Measurements from ENCODE around the gene ANKS1A. TPM values are rescaled to one million over a fixed set of nuclear protein-coding genes. Genes with fewer than 3 reads are reported as not detected.

Gene ANKS1A
- total RNA-seq, 2 experiments from 2014 or later, result 6.0 to 6.7 TPM

DNA sequence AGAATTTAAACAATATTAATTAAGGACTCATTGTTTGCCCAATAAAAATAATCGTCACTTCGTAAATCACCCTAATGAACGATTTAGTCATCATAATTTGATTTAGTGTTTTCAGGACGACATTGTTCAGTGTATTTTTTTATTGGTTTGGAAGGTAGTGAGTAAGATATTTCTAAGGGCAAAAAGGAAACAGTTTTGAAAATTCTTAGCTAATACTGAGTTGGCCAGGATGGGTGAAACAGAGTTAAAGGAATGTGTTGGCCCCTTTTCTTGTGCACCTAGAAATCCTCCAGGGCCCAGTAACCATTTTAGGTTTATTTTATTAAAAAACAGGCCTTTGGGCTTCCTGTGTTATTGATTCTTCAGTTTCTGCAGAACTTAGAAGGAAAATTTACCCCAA lies 25.3 kb downstream of the ANKS1A start:
- intact Hi-C loops (cut with micrococcal nuclease), result no loop called here
- no peaks in the 10 kb centered on the region for H3K9me3 Mint-ChIP-seq
- ATAC-seq, result no peak
- ChIA-PET POLR2A (interaction anchor here (2.2 kb wide), 1 partner anchor 26 kb away, joined by 8 read pairs; the partner anchor contains the start of genes ANKS1A and TAF11), CTCF (no interaction called here)
- H3K4me3 Mint-ChIP-seq, result no peak overlapping the region
- no peak for DNase-seq
- TF ChIP-seq, protein P1, sequence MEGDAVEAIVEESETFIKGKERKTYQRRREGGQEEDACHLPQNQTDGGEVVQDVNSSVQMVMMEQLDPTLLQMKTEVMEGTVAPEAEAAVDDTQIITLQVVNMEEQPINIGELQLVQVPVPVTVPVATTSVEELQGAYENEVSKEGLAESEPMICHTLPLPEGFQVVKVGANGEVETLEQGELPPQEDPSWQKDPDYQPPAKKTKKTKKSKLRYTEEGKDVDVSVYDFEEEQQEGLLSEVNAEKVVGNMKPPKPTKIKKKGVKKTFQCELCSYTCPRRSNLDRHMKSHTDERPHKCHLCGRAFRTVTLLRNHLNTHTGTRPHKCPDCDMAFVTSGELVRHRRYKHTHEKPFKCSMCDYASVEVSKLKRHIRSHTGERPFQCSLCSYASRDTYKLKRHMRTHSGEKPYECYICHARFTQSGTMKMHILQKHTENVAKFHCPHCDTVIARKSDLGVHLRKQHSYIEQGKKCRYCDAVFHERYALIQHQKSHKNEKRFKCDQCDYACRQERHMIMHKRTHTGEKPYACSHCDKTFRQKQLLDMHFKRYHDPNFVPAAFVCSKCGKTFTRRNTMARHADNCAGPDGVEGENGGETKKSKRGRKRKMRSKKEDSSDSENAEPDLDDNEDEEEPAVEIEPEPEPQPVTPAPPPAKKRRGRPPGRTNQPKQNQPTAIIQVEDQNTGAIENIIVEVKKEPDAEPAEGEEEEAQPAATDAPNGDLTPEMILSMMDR (IDR thresholded peaks at IDR 0.05), result no peak
- H3K27ac Mint-ChIP-seq, result no peak overlapping the region
- H3K4me1 Mint-ChIP-seq (ENCODE audit: low read depth), result peaks cover 36% of the 10 kb centered on the region
- H3K36me3 Mint-ChIP-seq (ENCODE audit: low read depth), result peaks cover 1% of the 10 kb centered on the region
- peaks cover 2% of the 10 kb centered on the region for H3K27me3 Mint-ChIP-seq

DNA sequence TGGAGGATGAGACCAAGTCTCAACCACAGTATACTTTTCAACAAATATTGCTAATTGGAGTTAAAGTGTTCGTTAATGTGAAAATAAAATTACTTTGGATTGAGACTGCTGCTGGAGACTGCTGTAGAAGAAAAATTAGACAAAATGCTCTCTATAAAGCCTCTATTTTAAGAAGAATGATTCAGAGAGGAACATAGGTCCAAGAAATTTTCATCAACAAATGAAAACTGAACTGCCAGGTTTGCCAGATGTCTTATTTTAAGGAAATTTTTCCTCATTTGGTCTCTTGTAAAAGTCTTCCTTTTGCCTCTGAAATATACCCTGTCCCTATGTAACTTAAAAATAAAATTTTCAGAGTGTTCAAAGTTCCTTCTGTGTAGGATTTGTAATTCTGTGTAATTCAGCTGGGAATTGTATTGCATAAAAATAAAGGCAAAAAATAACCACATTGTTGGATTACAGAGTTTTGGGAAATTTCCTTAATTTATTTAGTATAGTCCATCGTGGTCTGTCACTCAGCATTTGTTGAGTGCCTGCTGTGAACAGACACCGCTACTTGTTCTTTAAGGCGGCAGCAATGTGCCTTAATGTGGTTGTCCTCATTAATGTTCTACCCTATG lies 27.4 kb downstream of the ANKS1A start:
- POLR2A ChIA-PET, result no interaction called here
- no peaks in the 10 kb centered on the region for H3K9me3 Mint-ChIP-seq
- DNase-seq, result no peak
- H3K27me3 Mint-ChIP-seq, result no peaks in the 10 kb centered on the region
- H3K4me1 Mint-ChIP-seq (ENCODE audit: low read depth), result peaks cover 29% of the 10 kb centered on the region
- CTCF ChIA-PET, result no interaction called here
- TF ChIP-seq, protein P1 (IDR thresholded peaks at IDR 0.05), result no peak
- H3K27ac Mint-ChIP-seq, result no peak overlapping the region
- intact Hi-C loops (cut with micrococcal nuclease), result no loop called here
- peaks cover 1% of the 10 kb centered on the region for H3K36me3 Mint-ChIP-seq (ENCODE audit: low read depth)
- no peak overlapping the region for H3K4me3 Mint-ChIP-seq
- ATAC-seq, result no peak

DNA sequence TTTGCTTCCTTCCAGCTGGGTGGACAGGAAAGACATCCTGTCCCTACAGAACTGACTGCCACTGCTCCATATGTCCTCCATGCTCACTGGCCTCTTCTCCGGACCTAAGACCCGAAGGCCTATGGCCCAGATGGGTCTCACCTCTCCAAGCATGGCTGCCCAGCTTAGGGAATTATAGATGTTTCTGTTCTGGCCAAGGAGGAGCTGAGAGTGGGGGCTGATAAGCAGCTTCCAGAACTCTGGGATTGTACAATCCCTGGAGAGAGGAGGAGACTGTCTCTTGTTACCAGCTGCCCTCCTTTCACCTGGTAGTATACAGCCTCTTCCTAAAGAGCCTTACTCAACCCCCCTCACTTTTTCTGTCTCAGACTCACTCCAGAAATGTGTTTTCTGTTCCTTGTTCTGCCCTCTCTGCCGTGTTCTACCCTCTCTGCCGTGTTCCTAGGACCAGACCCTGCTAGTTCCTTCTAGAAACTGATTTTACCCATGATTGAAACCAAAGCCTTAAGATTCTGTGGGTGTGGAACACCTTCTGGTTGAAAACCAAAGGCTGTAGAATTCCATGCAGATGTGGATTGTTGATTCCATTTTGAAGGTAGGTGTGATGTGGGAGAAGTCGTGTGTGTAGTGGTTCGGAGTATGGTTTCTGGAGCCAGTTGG lies 28.7 kb downstream of the ANKS1A start:
- intact Hi-C loops (cut with micrococcal nuclease), result no loop called here
- TF ChIP-seq, protein P1 (IDR thresholded peaks at IDR 0.05), result no peak
- ATAC-seq, result no peak

DNA sequence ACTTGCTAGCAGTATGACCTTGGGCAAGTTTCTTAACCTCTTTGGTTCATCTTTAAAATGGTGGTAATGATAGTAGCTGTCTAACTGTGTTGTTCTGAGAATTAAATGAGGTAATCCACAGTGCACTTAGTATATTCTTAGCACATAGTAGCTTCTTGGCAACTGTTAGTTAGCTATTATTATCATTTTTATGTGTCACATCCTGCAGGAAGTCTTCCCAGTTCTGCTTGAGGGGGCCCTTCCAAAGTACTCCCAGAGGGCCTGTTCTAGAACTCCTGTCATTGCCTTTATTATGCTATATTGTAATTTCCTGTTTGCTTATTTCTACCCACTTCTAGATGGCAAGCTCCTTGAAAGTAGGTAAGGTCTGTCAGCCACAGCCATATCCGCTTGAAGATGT lies 30.6 kb downstream of the ANKS1A start:
- ChIA-PET CTCF (no interaction called here), POLR2A (no interaction called here)
- H3K36me3 Mint-ChIP-seq (ENCODE audit: low read depth), result peaks cover 1% of the 10 kb centered on the region
- H3K27ac Mint-ChIP-seq, result no peak overlapping the region
- no peak overlapping the region for H3K4me3 Mint-ChIP-seq
- H3K9me3 Mint-ChIP-seq, result no peaks in the 10 kb centered on the region
- intact Hi-C loops (cut with micrococcal nuclease), result no loop called here
- no peaks in the 10 kb centered on the region for H3K27me3 Mint-ChIP-seq
- ATAC-seq (no peak), DNase-seq (no peak)
- H3K4me1 Mint-ChIP-seq (ENCODE audit: low read depth), result peaks cover 11% of the 10 kb centered on the region
- TF ChIP-seq, protein P1 (IDR thresholded peaks at IDR 0.05), result no peak

More for the DNA sequence above, 28.7 kb downstream of the ANKS1A start:
- Mint-ChIP-seq H3K27me3 (no peaks in the 10 kb centered on the region), H3K4me1 (ENCODE audit: low read depth) (peaks cover 19% of the 10 kb centered on the region), H3K4me3 (no peak overlapping the region), H3K27ac (no peak overlapping the region), H3K9me3 (no peaks in the 10 kb centered on the region), H3K36me3 (ENCODE audit: low read depth) (peaks cover 1% of the 10 kb centered on the region)
- DNase-seq, result no peak
- CTCF ChIA-PET, result interaction anchor here (1.0 kb wide), 1 partner anchor 28 kb away, joined by 3 read pairs; the partner anchor contains the start of gene ANKS1A
- POLR2A ChIA-PET, result no interaction called here

DNA sequence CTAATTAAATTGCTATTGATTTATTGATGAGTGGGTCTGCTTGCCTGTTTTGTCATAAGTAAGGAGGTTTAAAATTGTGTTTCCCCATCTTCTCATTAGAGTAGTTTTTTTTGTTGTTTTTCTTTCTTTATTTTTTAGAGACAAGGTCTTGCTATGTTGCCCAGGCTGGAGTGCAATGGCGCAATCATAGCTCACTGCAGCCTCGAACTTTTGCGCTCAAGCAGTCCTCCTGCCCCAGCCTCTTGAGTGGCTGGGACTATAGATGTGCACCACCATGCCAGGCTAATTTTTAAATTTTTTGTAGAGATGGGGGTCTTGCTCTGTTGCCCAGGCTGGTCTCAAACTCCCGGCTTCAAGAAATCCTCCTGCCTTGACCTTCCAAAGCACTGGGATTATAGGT lies 31.0 kb downstream of the ANKS1A start:
- POLR2A ChIA-PET, result no interaction called here
- H3K4me3 Mint-ChIP-seq, result no peak overlapping the region
- H3K9me3 Mint-ChIP-seq, result no peaks in the 10 kb centered on the region
- ATAC-seq (no peak), DNase-seq (no peak)
- no peak overlapping the region for H3K27ac Mint-ChIP-seq
- intact Hi-C loops (cut with micrococcal nuclease), result no loop called here
- no peaks in the 10 kb centered on the region for H3K27me3 Mint-ChIP-seq
- peaks cover 1% of the 10 kb centered on the region for H3K36me3 Mint-ChIP-seq (ENCODE audit: low read depth)
- H3K4me1 Mint-ChIP-seq (ENCODE audit: low read depth), result peaks cover 11% of the 10 kb centered on the region
- CTCF ChIA-PET, result no interaction called here
- TF ChIP-seq, protein P1 (IDR thresholded peaks at IDR 0.05), result no peak

Data from activated CD8-positive, alpha-beta T cell treated with anti-CD3 and anti-CD28 coated beads for 36 hours (primary cell).